Dendritic cell treated with granulocyte-macrophage colony-stimulating factor and Interleukin-4, amounts not matched to agents 40 ng/mL and 50 ng/mL, for 4 days (primary cell): ENCODE data around the gene PTAR1.
A peak's percentile ranks its signal among the peaks of the same experiment; 100 is the strongest.

Experiments
- H3K27ac Mint-ChIP-seq: one replicate; pipeline ENCODE4 v1.8.0; 2022; ENCODE audit warnings: mild to moderate bottlenecking, mixed read lengths
- H3K27me3 Mint-ChIP-seq: one replicate; pipeline ENCODE4 v1.8.0; 2022; ENCODE audit warnings: mild to moderate bottlenecking, mixed read lengths
- H3K36me3 Mint-ChIP-seq: one replicate; pipeline ENCODE4 v1.8.0; 2022; ENCODE audit warnings: low read depth, mixed read lengths
- H3K4me1 Mint-ChIP-seq: one replicate; pipeline ENCODE4 v1.8.0; 2022; ENCODE audit warnings: low read depth, mixed read lengths
- H3K4me3 Mint-ChIP-seq: one replicate; pipeline ENCODE4 v1.8.0; 2022; ENCODE audit warnings: mild to moderate bottlenecking, moderate library complexity, mixed read lengths
- H3K9me3 Mint-ChIP-seq: one replicate; pipeline ENCODE4 v1.8.0; 2022; ENCODE audit warnings: mixed read lengths
- intact Hi-C: fragments of 100-400 bp; cut with micrococcal nuclease; formaldehyde crosslinking; loops from one replicate; pipeline ENCODE4 v1.15.0; 2022

PTAR1 gene

GRCh38 chr9:69675563-69675962 is 84.2 kb downstream of the PTAR1 start:
- no peaks in the 10 kb centered on the region for H3K9me3 Mint-ChIP-seq
- H3K27ac Mint-ChIP-seq: no peak overlapping the region
- no peaks in the 10 kb centered on the region for H3K36me3 Mint-ChIP-seq
- intact Hi-C loops: loop anchor here (10.0 kb wide), 3 partner anchors 251 to 579 kb away; partner anchors contain the start of genes SMC5 and TJP2
- peaks cover 21% of the 10 kb centered on the region for H3K4me1 Mint-ChIP-seq
- no peak overlapping the region for H3K4me3 Mint-ChIP-seq
- peaks cover 18% of the 10 kb centered on the region for H3K27me3 Mint-ChIP-seq

GRCh38 chr9:69674716-69675438 is 84.9 kb downstream of the PTAR1 start:
- H3K4me3 Mint-ChIP-seq: no peak overlapping the region
- peaks cover 18% of the 10 kb centered on the region for H3K27me3 Mint-ChIP-seq
- H3K36me3 Mint-ChIP-seq: no peaks in the 10 kb centered on the region
- intact Hi-C loops: loop anchor here (5.0 to 10.0 kb wide), 4 partner anchors 242 to 580 kb away; partner anchors contain the start of genes SMC5 and TJP2
- no peaks in the 10 kb centered on the region for H3K9me3 Mint-ChIP-seq
- H3K27ac Mint-ChIP-seq: no peak overlapping the region
- H3K4me1 Mint-ChIP-seq: peaks cover 25% of the 10 kb centered on the region

GRCh38 chr9:69674112-69674685 is 85.6 kb downstream of the PTAR1 start:
- Mint-ChIP-seq H3K9me3 (no peaks in the 10 kb centered on the region), H3K4me1 (peaks cover 25% of the 10 kb centered on the region), H3K27me3 (peaks cover 18% of the 10 kb centered on the region), H3K27ac (no peak overlapping the region), H3K4me3 (no peak overlapping the region), H3K36me3 (no peaks in the 10 kb centered on the region)
- intact Hi-C loops: loop anchor here (5.0 to 10.0 kb wide), 4 partner anchors 243 to 581 kb away; partner anchors contain the start of genes SMC5 and TJP2

- peaks cover 25% of the 10 kb centered on the region for H3K4me1 Mint-ChIP-seq
- H3K9me3 Mint-ChIP-seq: no peaks in the 10 kb centered on the region
- intact Hi-C loops: loop anchor here (1.0 to 10.0 kb wide), 6 partner anchors 86 to 582 kb away; partner anchors contain the start of genes SMC5 and TJP2
- H3K4me3 Mint-ChIP-seq: peak overlapping the region; percentile 84
- peak overlapping the region; percentile 80 for H3K27ac Mint-ChIP-seq
- peaks cover 18% of the 10 kb centered on the region for H3K27me3 Mint-ChIP-seq
- no peaks in the 10 kb centered on the region for H3K36me3 Mint-ChIP-seq
These were observed 86.5 kb downstream of the PTAR1 start for GRCh38 chr9:69673311-69673640.

GRCh38 chr9:69672596-69673310 is 87.1 kb downstream of the PTAR1 start:
- intact Hi-C loops: loop anchor here (1.0 to 10.0 kb wide), 6 partner anchors 87 to 582 kb away; partner anchors contain the start of genes SMC5 and TJP2
- no peaks in the 10 kb centered on the region for H3K9me3 Mint-ChIP-seq
- peaks cover 18% of the 10 kb centered on the region for H3K27me3 Mint-ChIP-seq
- H3K36me3 Mint-ChIP-seq: no peaks in the 10 kb centered on the region
- H3K4me1 Mint-ChIP-seq: peaks cover 25% of the 10 kb centered on the region
- peak overlapping the region; percentile 84 for H3K4me3 Mint-ChIP-seq
- H3K27ac Mint-ChIP-seq: peak overlapping the region; percentile 80

GRCh38 chr9:69671879-69672595 is 87.8 kb downstream of the PTAR1 start, which contains the start of gene APBA1:
Gene APBA1 (minus strand): TSS chr9:69672371.
- no peaks in the 10 kb centered on the region for H3K36me3 Mint-ChIP-seq
- no peaks in the 10 kb centered on the region for H3K9me3 Mint-ChIP-seq
- peak within 1 kb of the TSS; percentile 84 for H3K4me3 Mint-ChIP-seq
- intact Hi-C loops: loop anchor here (2.0 to 10.0 kb wide), 5 partner anchors 207 to 583 kb away; partner anchors contain the start of genes SMC5 and TJP2
- H3K27ac Mint-ChIP-seq: peak within 1 kb of the TSS; percentile 80
- peaks cover 25% of the 10 kb centered on the region for H3K4me1 Mint-ChIP-seq
- peaks cover 18% of the 10 kb centered on the region for H3K27me3 Mint-ChIP-seq

- Mint-ChIP-seq H3K4me3 (peak overlapping the region; percentile 76), H3K9me3 (no peaks in the 10 kb centered on the region), H3K27me3 (peaks cover 18% of the 10 kb centered on the region), H3K36me3 (no peaks in the 10 kb centered on the region), H3K27ac (peak overlapping the region; percentile 42), H3K4me1 (peaks cover 25% of the 10 kb centered on the region)
- intact Hi-C loops: loop anchor here (5.0 to 10.0 kb wide), 4 partner anchors 246 to 583 kb away; partner anchors contain the start of genes SMC5 and TJP2
These were observed 88.4 kb downstream of the PTAR1 start for GRCh38 chr9:69671311-69671878.

- intact Hi-C loops: no loop called here
- H3K36me3 Mint-ChIP-seq: no peaks in the 10 kb centered on the region
These were observed 92.5 kb downstream of the PTAR1 start for GRCh38 chr9:69667306-69667705.

GRCh38 chr9:69660304-69660703 is 99.5 kb downstream of the PTAR1 start:
- intact Hi-C loops: no loop called here

More at GRCh38 chr9:69667306-69667705, 92.5 kb downstream of the PTAR1 start:
- Mint-ChIP-seq H3K27me3 (no peaks in the 10 kb centered on the region), H3K9me3 (no peaks in the 10 kb centered on the region), H3K4me1 (peaks cover 18% of the 10 kb centered on the region), H3K27ac (no peak overlapping the region), H3K4me3 (no peak overlapping the region)

More at GRCh38 chr9:69660304-69660703, 99.5 kb downstream of the PTAR1 start:
- no peaks in the 10 kb centered on the region for H3K36me3 Mint-ChIP-seq
- H3K4me1 Mint-ChIP-seq: no peaks in the 10 kb centered on the region
- peaks cover 2% of the 10 kb centered on the region for H3K27me3 Mint-ChIP-seq
- no peak overlapping the region for H3K27ac Mint-ChIP-seq
- no peak overlapping the region for H3K4me3 Mint-ChIP-seq
- no peaks in the 10 kb centered on the region for H3K9me3 Mint-ChIP-seq
